NCI-H345 treated with DMSO at 0.1 percent for 48 hours (cell line): Measurements from ENCODE around the gene TRAPPC10.
"Not testable (repeated sequence)": the region's sequence is repeated elsewhere in the genome, so short reads cannot be mapped to it uniquely, and the experiment has no call there.

Experiments
- DNase-seq: peaks from one replicate; lab custom pipeline; 2025; ENCODE audit not compliant: unreplicated experiment; lab: John Stamatoyannopoulos, UW

TRAPPC10 gene

GRCh38 chr21:44086636-44087425 lies 74.7 kb downstream of the TRAPPC10 start:
- DNase-seq = no peak

GRCh38 chr21:44087426-44088400 lies 75.6 kb downstream of the TRAPPC10 start:
- no peak for DNase-seq

GRCh38 chr21:44088401-44088780 lies 76.3 kb downstream of the TRAPPC10 start:
- no peak for DNase-seq

GRCh38 chr21:44089001-44089911 lies 77.1 kb downstream of the TRAPPC10 start:
- DNase-seq = no peak

- no peak for DNase-seq
Measured at GRCh38 chr21:44090325-44090724, 78.2 kb downstream of the TRAPPC10 start.

GRCh38 chr21:44092211-44092610 lies 80.1 kb downstream of the TRAPPC10 start:
- DNase-seq = no peak

GRCh38 chr21:44093761-44094160 lies 81.7 kb downstream of the TRAPPC10 start:
- no peak for DNase-seq

GRCh38 chr21:44094832-44095231 lies 82.7 kb downstream of the TRAPPC10 start:
- no peak for DNase-seq

- not testable (repeated sequence) for DNase-seq
Measured at GRCh38 chr21:44098507-44098906, 86.4 kb downstream of the TRAPPC10 start.

- not testable (repeated sequence) for DNase-seq
Measured at GRCh38 chr21:44098964-44099363, 86.9 kb downstream of the TRAPPC10 start.

GRCh38 chr21:44107026-44107501 lies 95.0 kb downstream of the TRAPPC10 start, which contains the start of gene PWP2:
Gene PWP2 (plus strand): TSS chr21:44107399. CDS start chr21:44107417, 18 bp downstream.
- DNase-seq = not testable (repeated sequence)

- DNase-seq = not testable (repeated sequence)
Measured at GRCh38 chr21:44107589-44107988, 95.5 kb downstream of the TRAPPC10 start.

GRCh38 chr21:44113702-44114371 lies 101.7 kb downstream of the TRAPPC10 start:
- DNase-seq = not testable (repeated sequence)

GRCh38 chr21:44122131-44122530 lies 110.0 kb downstream of the TRAPPC10 start:
- DNase-seq = not testable (repeated sequence)

- DNase-seq = not testable (repeated sequence)
Measured at GRCh38 chr21:44127827-44128226, 115.7 kb downstream of the TRAPPC10 start.

- not testable (repeated sequence) for DNase-seq
Measured at GRCh38 chr21:44133715-44134057, 121.6 kb downstream of the TRAPPC10 start.

- DNase-seq = not testable (repeated sequence)
Measured at GRCh38 chr21:44134732-44135131, 122.6 kb downstream of the TRAPPC10 start.

GRCh38 chr21:44138039-44138438 lies 125.9 kb downstream of the TRAPPC10 start:
- not testable (repeated sequence) for DNase-seq

- not testable (repeated sequence) for DNase-seq
Measured at GRCh38 chr21:44139787-44140551, 127.9 kb downstream of the TRAPPC10 start.
